Lower leg skin (tissue), 3 donors: ENCODE results near the gene NKAIN2.

ENCODE experiments used
- POLR2A ChIP-seq, 2 donors: fragments of 450-650 bp; IDR thresholded peaks; one replicate each; pipeline ENCODE4 v1.6.1; 2016 to 2017; ENCODE audit warnings: antibody characterized with exemption in 2 of 2, mild to moderate bottlenecking in 1 of 2, moderate library complexity in 1 of 2
- TF ChIP-seq, protein P1 (sequence below), 3 donors: fragments of 450-650 bp; IDR thresholded peaks; one replicate each; pipeline ENCODE4 v1.5.1; 2016; ENCODE audit warnings: antibody characterized with exemption in 3 of 3, mild to moderate bottlenecking in 3 of 3, moderate library complexity in 2 of 3

DNA sequence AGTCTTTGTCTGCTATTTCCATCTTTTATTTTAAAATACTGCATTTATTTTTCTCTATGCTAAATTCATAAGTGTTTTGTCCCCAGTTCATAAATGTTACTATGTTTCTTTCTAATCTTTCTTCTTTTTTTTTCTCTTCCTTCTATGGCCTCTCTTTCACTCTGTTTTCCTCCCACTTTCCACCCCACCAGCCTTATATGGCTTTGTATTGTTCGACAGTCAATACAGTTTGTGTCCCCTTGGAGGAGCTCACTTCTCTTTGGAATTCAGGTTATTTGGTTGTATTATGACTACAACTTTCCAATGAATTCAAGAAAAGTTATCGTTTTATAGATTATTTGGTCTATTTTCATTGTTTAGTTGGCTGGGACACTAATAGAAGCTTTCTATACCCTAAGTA lies 393.5 kb downstream of the NKAIN2 start:
- TF ChIP-seq, protein P1, sequence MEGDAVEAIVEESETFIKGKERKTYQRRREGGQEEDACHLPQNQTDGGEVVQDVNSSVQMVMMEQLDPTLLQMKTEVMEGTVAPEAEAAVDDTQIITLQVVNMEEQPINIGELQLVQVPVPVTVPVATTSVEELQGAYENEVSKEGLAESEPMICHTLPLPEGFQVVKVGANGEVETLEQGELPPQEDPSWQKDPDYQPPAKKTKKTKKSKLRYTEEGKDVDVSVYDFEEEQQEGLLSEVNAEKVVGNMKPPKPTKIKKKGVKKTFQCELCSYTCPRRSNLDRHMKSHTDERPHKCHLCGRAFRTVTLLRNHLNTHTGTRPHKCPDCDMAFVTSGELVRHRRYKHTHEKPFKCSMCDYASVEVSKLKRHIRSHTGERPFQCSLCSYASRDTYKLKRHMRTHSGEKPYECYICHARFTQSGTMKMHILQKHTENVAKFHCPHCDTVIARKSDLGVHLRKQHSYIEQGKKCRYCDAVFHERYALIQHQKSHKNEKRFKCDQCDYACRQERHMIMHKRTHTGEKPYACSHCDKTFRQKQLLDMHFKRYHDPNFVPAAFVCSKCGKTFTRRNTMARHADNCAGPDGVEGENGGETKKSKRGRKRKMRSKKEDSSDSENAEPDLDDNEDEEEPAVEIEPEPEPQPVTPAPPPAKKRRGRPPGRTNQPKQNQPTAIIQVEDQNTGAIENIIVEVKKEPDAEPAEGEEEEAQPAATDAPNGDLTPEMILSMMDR (IDR thresholded peaks at IDR 0.05) = no peak
- no peak for TF ChIP-seq POLR2A (IDR thresholded peaks at IDR 0.05)
